H1 (cell line): ENCODE data around the gene PDK2. TPM values are rescaled to one million over a fixed set of nuclear protein-coding genes. Genes with fewer than 3 reads are reported as not detected.

Source experiments
- CTCF ChIA-PET: fragments of 300-600 bp; sonication (Branson Sonifier 250); formaldehyde crosslinking; loops from one replicate; lab custom pipeline; 2021; ENCODE audit not compliant: partially characterized antibody; lab: Charles Lee
- POLR2A ChIA-PET: fragments of 300-600 bp; sonication (Branson Sonifier 250); formaldehyde crosslinking; loops from one replicate; lab custom pipeline; 2021; ENCODE audit warnings: inconsistent platforms; ENCODE audit not compliant: partially characterized antibody; lab: Charles Lee
- DNase-seq, 2 experiments: peaks; one replicate each; pipeline versions ENCODE4 v3.0.0 to v3.0.0-alpha.2; 2010 to 2022; ENCODE audit warnings: low spot score in 2 of 2, low read depth in 1 of 2, mixed read lengths in 1 of 2
- FAIRE-seq: peaks from 2 replicates; lab custom pipeline; 2011; peaks lifted over from hg19 to GRCh38; lab: Jason Lieb, UNC
- H2AFZ ChIP-seq: 2 replicates; pipeline ENCODE4 v1.8.1; 2012; ENCODE audit warnings: low read length, inconsistent platforms
- H2AK5ac ChIP-seq: 2 replicates; pipeline ENCODE4 v1.6.1; 2013; ENCODE audit warnings: low read depth, low read length
- H2BK120ac ChIP-seq: replicated peaks from 2 replicates; pipeline ENCODE3; 2013; ENCODE audit warnings: low read depth, low read length, inconsistent platforms
- H2BK12ac ChIP-seq: 2 replicates; pipeline ENCODE4 v1.6.1; 2013; ENCODE audit warnings: low read depth, low read length
- H2BK15ac ChIP-seq: 2 replicates; pipeline ENCODE4 v1.6.1; 2013; ENCODE audit warnings: low read length
- H2BK20ac ChIP-seq: 2 replicates; pipeline ENCODE4 v1.6.1; 2013; ENCODE audit warnings: low read length
- H2BK5ac ChIP-seq: 2 replicates; pipeline ENCODE4 v1.6.1; 2013; ENCODE audit warnings: low read depth, low read length
- H3K14ac ChIP-seq: 2 replicates; pipeline ENCODE4 v1.6.1; 2013; ENCODE audit warnings: inconsistent platforms; ENCODE audit not compliant: insufficient read length
- H3K18ac ChIP-seq: 2 replicates; pipeline ENCODE4 v1.6.1; 2013; ENCODE audit warnings: low read length; ENCODE audit errors: extremely low read depth
- H3K23ac ChIP-seq: 2 replicates; pipeline ENCODE4 v1.6.1; 2013; ENCODE audit warnings: inconsistent platforms; ENCODE audit not compliant: insufficient read length
- H3K23me2 ChIP-seq: 2 replicates; pipeline ENCODE4 v1.6.1; 2013; ENCODE audit warnings: low read depth, low read length
- H3K27ac ChIP-seq: 2 replicates; pipeline ENCODE4 v1.6.1; 2011; ENCODE audit warnings: low read depth, low read length, inconsistent platforms
- H3K27me3 ChIP-seq, 4 experiments: replicated peaks in 1 of 4; 1 replicate in 1 of 4; 2 replicates in 3 of 4; pipeline versions ENCODE4 v1.6.1 to v1.8.1; 2011 to 2013; ENCODE audit warnings: low read length in 3 of 4, mild to moderate bottlenecking in 3 of 4, inconsistent platforms in 2 of 4, mixed read lengths in 2 of 4, moderate library complexity in 1 of 4; ENCODE audit not compliant: control insufficient read depth in 3 of 4, insufficient read depth in 3 of 4; ENCODE audit errors: extremely low read depth in 1 of 4
- H3K36me3 ChIP-seq, 4 experiments: 2 replicates each; pipeline versions ENCODE4 v1.6.1 to v1.8.1; 2011 to 2013; ENCODE audit warnings: mild to moderate bottlenecking in 4 of 4, low read length in 3 of 4, moderate library complexity in 2 of 4, control low read depth in 1 of 4, inconsistent platforms in 1 of 4; ENCODE audit not compliant: insufficient read depth in 4 of 4, control insufficient read depth in 2 of 4
- H3K4ac ChIP-seq: replicated peaks from 2 replicates; pipeline ENCODE3; 2013; ENCODE audit warnings: low read length, low read depth, mixed read lengths, inconsistent platforms; ENCODE audit not compliant: insufficient read length
- H3K4me1 ChIP-seq, 4 experiments: replicated peaks in 1 of 4; 1 replicate in 1 of 4; 2 replicates in 3 of 4; pipeline versions ENCODE4 v1.6.1 to v1.8.1; 2011 to 2013; ENCODE audit warnings: low read length in 3 of 4, inconsistent platforms in 2 of 4, mixed read lengths in 1 of 4; ENCODE audit not compliant: insufficient read depth in 4 of 4, control insufficient read depth in 3 of 4
- H3K4me2 ChIP-seq, 2 experiments: 2 replicates each; pipeline versions ENCODE4 v1.6.1 to v1.8.1; 2011 to 2013; ENCODE audit warnings: low read depth in 2 of 2, low read length in 2 of 2, control low read depth in 1 of 2, inconsistent platforms in 1 of 2, mild to moderate bottlenecking in 1 of 2; ENCODE audit not compliant: insufficient read depth in 1 of 2
- H3K4me3 ChIP-seq, 4 experiments: fragments of 200-600, 300-600 bp in 1 of 4; sonication (generic), shearing (Covaris generic), sonication (Bioruptor Twin) in 1 of 4; 2 replicates each; pipeline versions ENCODE4 v1.5.1 to v1.8.1; 2011 to 2016; ENCODE audit warnings: low read length in 4 of 4, low read depth in 3 of 4, control low read depth in 2 of 4, inconsistent platforms in 2 of 4, mild to moderate bottlenecking in 2 of 4, mixed read lengths in 1 of 4, moderate library complexity in 1 of 4; ENCODE audit not compliant: insufficient read depth in 2 of 4; ENCODE audit errors: extremely low read depth in 1 of 4
- H3K56ac ChIP-seq: replicated peaks from 2 replicates; pipeline ENCODE3; 2013; ENCODE audit warnings: low read depth, mild to moderate bottlenecking, mixed read lengths, low read length, inconsistent platforms; ENCODE audit not compliant: insufficient read length
- H3K79me1 ChIP-seq: 2 replicates; pipeline ENCODE4 v1.6.1; 2013; ENCODE audit warnings: low read depth, low read length, control low read depth
- H3K79me2 ChIP-seq, 2 experiments: 2 replicates each; pipeline versions ENCODE4 v1.6.1 to v1.8.1; 2012 to 2013; ENCODE audit warnings: low read length in 2 of 2, mild to moderate bottlenecking in 2 of 2, inconsistent platforms in 1 of 2; ENCODE audit not compliant: insufficient read depth in 2 of 2, control insufficient read depth in 1 of 2
- H3K9ac ChIP-seq, 4 experiments: replicated peaks in 1 of 4; 1 replicate in 1 of 4; 2 replicates in 3 of 4; pipeline versions ENCODE4 v1.6.1 to v1.8.1; 2011 to 2013; ENCODE audit warnings: low read depth in 3 of 4, low read length in 3 of 4, control low read depth in 2 of 4, mild to moderate bottlenecking in 2 of 4, moderate library complexity in 2 of 4, inconsistent platforms in 1 of 4; ENCODE audit errors: extremely low read depth in 1 of 4
- H3K9me3 ChIP-seq, 2 experiments: 2 replicates each; pipeline versions ENCODE4 v1.6.1 to v1.8.1; 2012 to 2013; ENCODE audit warnings: mild to moderate bottlenecking in 2 of 2, moderate library complexity in 2 of 2, control low read depth in 1 of 2, inconsistent platforms in 1 of 2, low read depth in 1 of 2, low read length in 1 of 2, mixed read lengths in 1 of 2; ENCODE audit not compliant: insufficient read depth in 2 of 2
- H4K20me1 ChIP-seq, 2 experiments: replicated peaks in 1 of 2; 2 replicates each; pipeline versions ENCODE3 to v1.8.1; 2011 to 2013; ENCODE audit warnings: inconsistent platforms in 2 of 2, low read length in 2 of 2, mild to moderate bottlenecking in 1 of 2; ENCODE audit not compliant: insufficient read depth in 2 of 2, control insufficient read depth in 1 of 2
- H4K5ac ChIP-seq: 2 replicates; pipeline ENCODE4 v1.6.1; 2013; ENCODE audit warnings: low read length, low read depth, mixed read lengths, inconsistent platforms; ENCODE audit not compliant: insufficient read length
- H4K8ac ChIP-seq: 2 replicates; pipeline ENCODE4 v1.8.0; 2013; ENCODE audit warnings: mild to moderate bottlenecking, moderate library complexity, low read length, inconsistent platforms; ENCODE audit not compliant: insufficient read depth; ENCODE audit errors: extremely low read depth
- H4K91ac ChIP-seq: replicated peaks from 2 replicates; pipeline ENCODE3; 2013; ENCODE audit warnings: low read length, mixed read lengths, inconsistent platforms; ENCODE audit not compliant: insufficient read length
- ASH2L ChIP-seq: fragments of 200-600, 300-600 bp; sonication (generic); IDR thresholded peaks from one replicate; pipeline ENCODE4 v1.7.1; 2017; ENCODE audit warnings: low read length
- EP300 ChIP-seq, 2 experiments: IDR thresholded peaks; 1 replicate in 1 of 2; 2 replicates in 1 of 2; pipeline ENCODE4 v1.6.1; 2011 to 2012; ENCODE audit warnings: low read depth in 2 of 2, low read length in 2 of 2, mild to moderate bottlenecking in 2 of 2, borderline replicate concordance in 1 of 2, inconsistent platforms in 1 of 2, moderate library complexity in 1 of 2
- GTF2F1 ChIP-seq: IDR thresholded peaks from 2 replicates; pipeline ENCODE4 v1.6.1; 2012; ENCODE audit warnings: low read depth, low read length, improper control_type of control experiment, borderline replicate concordance
- POU5F1 ChIP-seq: IDR thresholded peaks from 2 replicates; pipeline ENCODE4 v1.6.1; 2011; ENCODE audit warnings: low read depth, mild to moderate bottlenecking, low read length, moderate library complexity
- RFX5 ChIP-seq: IDR thresholded peaks from 2 replicates; pipeline ENCODE4 v1.6.1; 2011; ENCODE audit warnings: low read depth, low read length, improper control_type of control experiment, borderline replicate concordance
- SIN3A ChIP-seq, 2 experiments: IDR thresholded peaks in 1 of 2; conservative IDR thresholded peaks in 1 of 2; 2 replicates each; pipeline ENCODE4 v1.6.1; 2011 to 2012; ENCODE audit warnings: low read length in 2 of 2, improper control_type of control experiment in 1 of 2, low read depth in 1 of 2, mild to moderate bottlenecking in 1 of 2
- SP1 ChIP-seq: IDR thresholded peaks from 2 replicates; pipeline ENCODE4 v1.6.1; 2011; ENCODE audit warnings: low read depth, low read length
- SRF ChIP-seq: IDR thresholded peaks from 2 replicates; pipeline ENCODE4 v1.6.1; 2011; ENCODE audit warnings: mild to moderate bottlenecking, low read depth, low read length, moderate library complexity
- SUZ12 ChIP-seq: fragments of 200-600 bp; sonication (generic); IDR thresholded peaks from 2 replicates; pipeline ENCODE4 v1.6.1; 2012; ENCODE audit warnings: mild to moderate bottlenecking, inconsistent platforms, low read length, moderate library complexity, mixed read lengths
- ZNF274 ChIP-seq: IDR thresholded peaks from 2 replicates; pipeline ENCODE4 v1.7.0; 2012; ENCODE audit warnings: low read length, borderline replicate concordance; ENCODE audit errors: extremely low read depth
- WGBS, 2 experiments: shearing (Covaris generic) in 1 of 2; methylation state at CpG; one replicate each; pipeline versions ENCODE4 v1.1.6 to v1.1.7; 2013 to 2015; ENCODE audit warnings: low lambda C conversion rate in 2 of 2, mixed read lengths in 2 of 2, inconsistent platforms in 1 of 2, low coverage in 1 of 2, missing lambda C conversion rate in 1 of 2; ENCODE audit not compliant: insufficient replicate concordance in 2 of 2, insufficient coverage in 1 of 2, insufficient read length in 1 of 2; ENCODE audit errors: extremely low coverage in 1 of 2, missing lambda C conversion rate in 1 of 2; 5-methylcytosine and 5-hydroxymethylcytosine counted together
- polyA plus RNA-seq, 7 experiments: library from polyadenylated mRNA; depleted of rRNA in 3 of 7; stranded (reverse) in 5 of 7; unstranded in 2 of 7; fragments of >200 nt in 5 of 7; fragments of 200-250 nt in 2 of 7; gene quantifications; 1 replicate in 5 of 7; 2 replicates in 1 of 7; 4 replicates in 1 of 7; pipeline versions ENCODE4 v1.2.1 to v1.2.3, GENCODE V29; 2011 to 2013; ENCODE audit warnings: missing spikeins in 2 of 7, mixed read lengths in 2 of 7
- total RNA-seq: library from RNA; stranded (reverse); fragmentation: NEBNext Ultra II Directional; extraction: Animal tissue kit (Norgen Biotek cat#: 25700); gene quantifications from 2 replicates; pipeline ENCODE4 v1.2.1, GENCODE V29; 2021

The PDK2 gene
- total and polyA plus RNA-seq, 2 of the 8 experiments (the other 6 are each of a cell fraction or from before 2014, with no cell fraction given): 18.3 to 121 TPM

- no peak overlapping the region for H2BK20ac ChIP-seq
- no peak overlapping the region for H3K14ac ChIP-seq
- H3K9ac ChIP-seq: no peak overlapping the region
- H2BK12ac ChIP-seq: no peak overlapping the region
- no peak overlapping the region for H4K5ac ChIP-seq
- no peak overlapping the region for H4K91ac ChIP-seq
- H3K23me2 ChIP-seq: peaks cover under 1% of the 10 kb centered on the region; the same call in 1 of the 2 replicates
- peaks cover 0 to 2% of the 10 kb centered on the region in 2 experiments for H4K20me1 ChIP-seq
- H2AFZ ChIP-seq: no peak overlapping the region
- 0 out of 2 replicates have a peak overlapping the region, but pooled peaks have one; percentile 46 for H2BK15ac ChIP-seq
- H2AK5ac ChIP-seq: peak overlapping the region; percentile 29; the same call in 1 of the 2 replicates
- H4K8ac ChIP-seq: no peak overlapping the region
- no peaks in the 10 kb centered on the region; a peak in 1 of 7 replicates for H3K27me3 ChIP-seq
- no peaks in the 10 kb centered on the region for H3K79me2 ChIP-seq
- H3K36me3 ChIP-seq: no peaks in the 10 kb centered on the region; a peak in 2 of 8 replicates
- no peak overlapping the region for H3K23ac ChIP-seq
- POLR2A ChIA-PET: interaction anchor here (0.6 to 1.6 kb wide), 7 partner anchors 8 to 29 kb away, joined by 3 to 8 read pairs (median 3); no protein-coding TSS in a partner anchor
- no peak overlapping the region for H2BK120ac ChIP-seq
- CTCF ChIA-PET: interaction anchor here (0.6 to 23.0 kb wide), 20 partner anchors 11 to 329 kb away, joined by 3 to 412 read pairs (median 4); partner anchors contain the start of genes DLX3, PDK2 and PPP1R9B
- H3K4me2 ChIP-seq: no peak overlapping the region
- DNase-seq (peak in 1 of 2 experiments; percentile 55), FAIRE-seq (no peak)
- WGBS, 2 experiments: 78% methylated on average over 14 of the region's 14 CpGs; no CpG with 5 or more reads in 1 of the 2 experiments
- no peaks in the 10 kb centered on the region for H3K9me3 ChIP-seq
- H2BK5ac ChIP-seq: 0 out of 2 replicates have a peak overlapping the region, but pooled peaks have one; percentile 5
- no peak overlapping the region for H3K56ac ChIP-seq
- H3K27ac ChIP-seq: 0 out of 2 replicates have a peak overlapping the region, but pooled peaks have one; percentile 5
- peaks cover 6 to 11% (median 9%) of the 10 kb centered on the region in 4 experiments; a peak in 6 of 7 replicates for H3K4me1 ChIP-seq
- no peaks in the 10 kb centered on the region for H3K79me1 ChIP-seq
- H3K18ac ChIP-seq: no peak overlapping the region
- no peak overlapping the region for H3K4ac ChIP-seq
- H3K4me3 ChIP-seq: no peak overlapping the region
- TF ChIP-seq GTF2F1: no peak
- no peak for TF ChIP-seq ZNF274
- TF ChIP-seq EP300 (IDR thresholded peaks at IDR 0.05; ENCODE audit: borderline replicate concordance in 1 of 2, low read depth in 2 of 2, low read length in 2 of 2): no peak
- TF ChIP-seq SRF: peak; percentile 53; the same call in 1 of the 2 replicates
- TF ChIP-seq RFX5: no peak
- no peak for TF ChIP-seq POU5F1
- no peak for TF ChIP-seq SIN3A (conservative IDR thresholded peaks at IDR 0.05 in 1 of 2, IDR thresholded peaks at IDR 0.05 in 1 of 2; ENCODE audit: low read depth in 1 of 2, low read length in 2 of 2)
- TF ChIP-seq SUZ12: no peak
- TF ChIP-seq SP1: no peak
- no peak for TF ChIP-seq ASH2L
These were observed 16.8 kb downstream of the PDK2 start for GRCh38 chr17:50111673-50112655.
